ENCODE results near the gene DPP3. TPM values are rescaled to one million over a fixed set of nuclear protein-coding genes. Genes with fewer than 3 reads are reported as not detected.

DPP3 gene
- total and polyA plus RNA-seq, 12 donors = 6.2 to 28.9 (median 14.7) TPM

GRCh38 chr11:66454828-66455227, 25.4 kb upstream of the DPP3 start:
- Histone ChIP-seq H3K36me3 (no peaks in the 10 kb centered on the region), H3K27ac (no peak overlapping the region), H3K9me3 (no peaks in the 10 kb centered on the region), H3K27me3 (peaks cover 0 to 6% (median 0%) of the 10 kb centered on the region in 7 donors), H3K4me3 (no peak overlapping the region), H3K4me1 (peaks cover 0 to 6% (median 0%) of the 10 kb centered on the region in 9 donors)
- TF ChIP-seq, protein P1, sequence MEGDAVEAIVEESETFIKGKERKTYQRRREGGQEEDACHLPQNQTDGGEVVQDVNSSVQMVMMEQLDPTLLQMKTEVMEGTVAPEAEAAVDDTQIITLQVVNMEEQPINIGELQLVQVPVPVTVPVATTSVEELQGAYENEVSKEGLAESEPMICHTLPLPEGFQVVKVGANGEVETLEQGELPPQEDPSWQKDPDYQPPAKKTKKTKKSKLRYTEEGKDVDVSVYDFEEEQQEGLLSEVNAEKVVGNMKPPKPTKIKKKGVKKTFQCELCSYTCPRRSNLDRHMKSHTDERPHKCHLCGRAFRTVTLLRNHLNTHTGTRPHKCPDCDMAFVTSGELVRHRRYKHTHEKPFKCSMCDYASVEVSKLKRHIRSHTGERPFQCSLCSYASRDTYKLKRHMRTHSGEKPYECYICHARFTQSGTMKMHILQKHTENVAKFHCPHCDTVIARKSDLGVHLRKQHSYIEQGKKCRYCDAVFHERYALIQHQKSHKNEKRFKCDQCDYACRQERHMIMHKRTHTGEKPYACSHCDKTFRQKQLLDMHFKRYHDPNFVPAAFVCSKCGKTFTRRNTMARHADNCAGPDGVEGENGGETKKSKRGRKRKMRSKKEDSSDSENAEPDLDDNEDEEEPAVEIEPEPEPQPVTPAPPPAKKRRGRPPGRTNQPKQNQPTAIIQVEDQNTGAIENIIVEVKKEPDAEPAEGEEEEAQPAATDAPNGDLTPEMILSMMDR (IDR thresholded peaks at IDR 0.05) = no peak
- ATAC-seq = no peak
- intact Hi-C loops (cut with DNase I) = no loop called here
- 32 to 59% methylated on average over 3 of the region's 3 CpGs for WGBS, 2 donors
- no peak for DNase-seq

- TF ChIP-seq, protein P1 (IDR thresholded peaks at IDR 0.05) = no peak
- Histone ChIP-seq H3K27me3 (peaks cover 0 to 6% (median 0%) of the 10 kb centered on the region in 7 donors), H3K36me3 (no peaks in the 10 kb centered on the region), H3K27ac (no peak overlapping the region), H3K9me3 (peaks cover 0 to 8% (median 0%) of the 10 kb centered on the region in 11 donors), H3K4me1 (peaks cover 0 to 6% (median 0%) of the 10 kb centered on the region in 9 donors), H3K4me3 (no peak overlapping the region)
- intact Hi-C loops (cut with DNase I) = no loop called here
- no peak for ATAC-seq
- WGBS, 2 donors = 83 to 89% methylated on average over 6 of the region's 6 CpGs
- no peak for DNase-seq
These were observed 22.4 kb upstream of the DPP3 start for GRCh38 chr11:66457826-66458225.

GRCh38 chr11:66459138-66459778, 21.0 kb upstream of the DPP3 start:
- H3K9me3 ChIP-seq = peaks cover 0 to 11% (median 0%) of the 10 kb centered on the region in 11 donors
- TF ChIP-seq, protein P1 (IDR thresholded peaks at IDR 0.05) = no peak
- 61 to 73% methylated on average over 5 of the region's 5 CpGs for WGBS, 2 donors
- H3K27me3 ChIP-seq = no peaks in the 10 kb centered on the region
- H3K4me1 ChIP-seq = peaks cover 0 to 6% (median 0%) of the 10 kb centered on the region in 9 donors
- intact Hi-C loops (cut with DNase I) = no loop called here
- H3K36me3 ChIP-seq = no peaks in the 10 kb centered on the region
- H3K27ac ChIP-seq = no peak overlapping the region
- H3K4me3 ChIP-seq = no peak overlapping the region
- ATAC-seq (no peak), DNase-seq (no peak)

GRCh38 chr11:66462010-66462409, 18.2 kb upstream of the DPP3 start:
- TF ChIP-seq, protein P1 (IDR thresholded peaks at IDR 0.05) = no peak
- no peak overlapping the region for H3K4me3 ChIP-seq
- H3K36me3 ChIP-seq = no peaks in the 10 kb centered on the region
- H3K27me3 ChIP-seq = no peaks in the 10 kb centered on the region
- no peak overlapping the region for H3K27ac ChIP-seq
- peaks cover 0 to 11% (median 0%) of the 10 kb centered on the region in 11 donors for H3K9me3 ChIP-seq
- ATAC-seq (no peak), DNase-seq (no peak)
- intact Hi-C loops (cut with DNase I) = no loop called here
- peaks cover 0 to 14% (median 7%) of the 10 kb centered on the region in 9 donors for H3K4me1 ChIP-seq

Data from heart right ventricle (tissue), 16 donors.